Measurements from ENCODE around the gene PHF12. TPM values are rescaled to one million over a fixed set of nuclear protein-coding genes. Genes with fewer than 3 reads are reported as not detected.

The PHF12 gene
- total and polyA plus RNA-seq, 2 donors (not counting 1 experiment from before 2014, with no cell fraction given) = 10.1 to 14.2 TPM

- Histone ChIP-seq H3K36me3 (ENCODE audit: control insufficient read depth, insufficient read depth, low read length) (peaks cover 9% of the 10 kb centered on the region), H4K20me1 (ENCODE audit: control insufficient read depth, extremely low read depth, insufficient read depth, low read length) (no peaks in the 10 kb centered on the region), H3K27ac (ENCODE audit: insufficient read depth, low read length) (no peak overlapping the region), H3K79me2 (ENCODE audit: control insufficient read depth, insufficient read depth, low read length) (no peaks in the 10 kb centered on the region), H3K9ac (ENCODE audit: insufficient read depth, low read length) (no peak overlapping the region), H3K4me1 (ENCODE audit: control insufficient read depth, extremely low read depth, insufficient read depth, low read length) (no peaks in the 10 kb centered on the region), H3K4me2 (ENCODE audit: extremely low read depth, insufficient read depth, low read length) (no peak overlapping the region), H3K27me3 (ENCODE audit: control insufficient read depth, insufficient read depth, low read length) (no peaks in the 10 kb centered on the region), H3K4me3 (replicated peaks in 1 of 4; ENCODE audit: control extremely low read depth in 1 of 4, insufficient read depth in 1 of 4, low read depth in 3 of 4, low read length in 4 of 4) (no peak overlapping the region), H2AFZ (ENCODE audit: low read length) (no peak overlapping the region), H3K9me3 (ENCODE audit: control insufficient read depth, insufficient read depth, low read depth, low read length) (no peaks in the 10 kb centered on the region)
- TF ChIP-seq, protein P1, sequence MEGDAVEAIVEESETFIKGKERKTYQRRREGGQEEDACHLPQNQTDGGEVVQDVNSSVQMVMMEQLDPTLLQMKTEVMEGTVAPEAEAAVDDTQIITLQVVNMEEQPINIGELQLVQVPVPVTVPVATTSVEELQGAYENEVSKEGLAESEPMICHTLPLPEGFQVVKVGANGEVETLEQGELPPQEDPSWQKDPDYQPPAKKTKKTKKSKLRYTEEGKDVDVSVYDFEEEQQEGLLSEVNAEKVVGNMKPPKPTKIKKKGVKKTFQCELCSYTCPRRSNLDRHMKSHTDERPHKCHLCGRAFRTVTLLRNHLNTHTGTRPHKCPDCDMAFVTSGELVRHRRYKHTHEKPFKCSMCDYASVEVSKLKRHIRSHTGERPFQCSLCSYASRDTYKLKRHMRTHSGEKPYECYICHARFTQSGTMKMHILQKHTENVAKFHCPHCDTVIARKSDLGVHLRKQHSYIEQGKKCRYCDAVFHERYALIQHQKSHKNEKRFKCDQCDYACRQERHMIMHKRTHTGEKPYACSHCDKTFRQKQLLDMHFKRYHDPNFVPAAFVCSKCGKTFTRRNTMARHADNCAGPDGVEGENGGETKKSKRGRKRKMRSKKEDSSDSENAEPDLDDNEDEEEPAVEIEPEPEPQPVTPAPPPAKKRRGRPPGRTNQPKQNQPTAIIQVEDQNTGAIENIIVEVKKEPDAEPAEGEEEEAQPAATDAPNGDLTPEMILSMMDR (conservative IDR thresholded peaks at IDR 0.05 in 1 of 2, IDR thresholded peaks at IDR 0.05 in 1 of 2; ENCODE audit: low read depth in 1 of 2, low read length in 2 of 2) = no peak
- DNase-seq (ENCODE audit: low read depth in 2 of 2) = no peak
Measured at GRCh38 chr17:28861393-28862203, 89.7 kb downstream of the PHF12 start.

DNA sequence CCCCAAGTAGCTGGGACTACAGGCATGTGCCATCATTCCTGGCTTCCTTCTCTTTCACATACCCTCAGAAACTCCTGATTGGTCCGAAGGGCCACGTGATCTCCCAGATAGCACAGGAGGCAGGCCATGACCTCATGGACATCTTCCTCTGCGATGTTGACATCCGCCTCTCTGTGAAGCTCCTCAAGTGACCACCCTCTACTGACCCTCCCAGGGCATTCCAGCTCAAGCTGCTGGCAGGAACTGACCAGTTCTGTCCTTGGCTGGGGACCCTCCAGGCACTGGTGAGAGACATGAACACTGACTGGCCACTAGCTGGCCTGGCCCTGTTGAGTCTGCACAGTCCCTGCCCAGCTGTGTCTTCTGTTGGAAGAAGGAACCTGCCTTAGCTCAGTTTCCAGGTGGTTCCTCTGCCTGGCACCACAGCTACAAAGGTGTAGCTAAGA is 90.9 kb downstream of the PHF12 start:
- no peaks in the 10 kb centered on the region for H4K20me1 ChIP-seq (ENCODE audit: control insufficient read depth, extremely low read depth, insufficient read depth, low read length)
- H2AFZ ChIP-seq (ENCODE audit: low read length) = no peak overlapping the region
- no peak for TF ChIP-seq EZH2 (IDR thresholded peaks at IDR 0.05; ENCODE audit: low read length, missing control alignments)
- TF ChIP-seq, protein P1 (conservative IDR thresholded peaks at IDR 0.05 in 1 of 2, IDR thresholded peaks at IDR 0.05 in 1 of 2; ENCODE audit: low read depth in 1 of 2, low read length in 2 of 2) = no peak
- H3K79me2 ChIP-seq (ENCODE audit: control insufficient read depth, insufficient read depth, low read length) = peaks cover 4% of the 10 kb centered on the region
- no peaks in the 10 kb centered on the region for H3K27me3 ChIP-seq (ENCODE audit: control insufficient read depth, insufficient read depth, low read length)
- H3K4me1 ChIP-seq (ENCODE audit: control insufficient read depth, extremely low read depth, insufficient read depth, low read length) = peaks cover 4% of the 10 kb centered on the region
- no peak overlapping the region for H3K4me3 ChIP-seq (replicated peaks in 1 of 4; ENCODE audit: control extremely low read depth in 1 of 4, insufficient read depth in 1 of 4, low read depth in 3 of 4, low read length in 4 of 4)
- no peak overlapping the region for H3K4me2 ChIP-seq (ENCODE audit: extremely low read depth, insufficient read depth, low read length)
- peaks cover 9% of the 10 kb centered on the region for H3K36me3 ChIP-seq (ENCODE audit: control insufficient read depth, insufficient read depth, low read length)
- H3K9me3 ChIP-seq (ENCODE audit: control insufficient read depth, insufficient read depth, low read depth, low read length) = no peaks in the 10 kb centered on the region
- no peak for DNase-seq (ENCODE audit: low read depth in 2 of 2)
- H3K9ac ChIP-seq (ENCODE audit: insufficient read depth, low read length) = no peak overlapping the region
- no peak overlapping the region for H3K27ac ChIP-seq (ENCODE audit: insufficient read depth, low read length)

GRCh38 chr17:28858801-28859355 is 92.4 kb downstream of the PHF12 start:
- Histone ChIP-seq H4K20me1 (ENCODE audit: control insufficient read depth, extremely low read depth, insufficient read depth, low read length) (no peaks in the 10 kb centered on the region), H3K9me3 (ENCODE audit: control insufficient read depth, insufficient read depth, low read depth, low read length) (no peaks in the 10 kb centered on the region), H3K27ac (ENCODE audit: insufficient read depth, low read length) (no peak overlapping the region), H3K9ac (ENCODE audit: insufficient read depth, low read length) (no peak overlapping the region), H2AFZ (ENCODE audit: low read length) (no peak overlapping the region), H3K36me3 (ENCODE audit: control insufficient read depth, insufficient read depth, low read length) (peaks cover 9% of the 10 kb centered on the region), H3K4me2 (ENCODE audit: extremely low read depth, insufficient read depth, low read length) (no peak overlapping the region), H3K79me2 (ENCODE audit: control insufficient read depth, insufficient read depth, low read length) (peaks cover 9% of the 10 kb centered on the region), H3K4me1 (ENCODE audit: control insufficient read depth, extremely low read depth, insufficient read depth, low read length) (peaks cover 7% of the 10 kb centered on the region), H3K27me3 (ENCODE audit: control insufficient read depth, insufficient read depth, low read length) (no peaks in the 10 kb centered on the region), H3K4me3 (replicated peaks in 1 of 4; ENCODE audit: control extremely low read depth in 1 of 4, insufficient read depth in 1 of 4, low read depth in 3 of 4, low read length in 4 of 4) (no peak overlapping the region)
- TF ChIP-seq, protein P1 (conservative IDR thresholded peaks at IDR 0.05 in 1 of 2, IDR thresholded peaks at IDR 0.05 in 1 of 2; ENCODE audit: low read depth in 1 of 2, low read length in 2 of 2) = no peak
- no peak for TF ChIP-seq EZH2 (IDR thresholded peaks at IDR 0.05; ENCODE audit: low read length, missing control alignments)
- DNase-seq (ENCODE audit: low read depth in 2 of 2) = no peak
